IMR-90 (cell line): Measurements from ENCODE around the gene ZFPM1.

ENCODE experiments used
- CEBPB ChIP-seq: IDR thresholded peaks from 2 replicates; pipeline ENCODE4 v1.6.1; 2012; ENCODE audit warnings: low read depth, low read length, improper control_type of control experiment
- CTCF ChIP-seq: conservative IDR thresholded peaks from 2 replicates; pipeline ENCODE4 v1.5.1; 2012; ENCODE audit warnings: mild to moderate bottlenecking, low read depth, low read length, improper control_type of control experiment
- MAFK ChIP-seq: IDR thresholded peaks from 2 replicates; pipeline ENCODE4 v1.6.1; 2012; ENCODE audit warnings: low read depth, low read length, improper control_type of control experiment
- MAZ ChIP-seq: IDR thresholded peaks from 2 replicates; pipeline ENCODE4 v1.6.1; 2012; ENCODE audit warnings: low read depth, mild to moderate bottlenecking, low read length, improper control_type of control experiment, moderate library complexity, borderline replicate concordance
- MXI1 ChIP-seq: IDR thresholded peaks from 2 replicates; pipeline ENCODE4 v1.6.1; 2012; ENCODE audit warnings: low read depth, mild to moderate bottlenecking, low read length, moderate library complexity, borderline replicate concordance
- POLR2A ChIP-seq: IDR thresholded peaks from 2 replicates; pipeline ENCODE4 v1.6.1; 2012; ENCODE audit warnings: mild to moderate bottlenecking, low read depth, low read length
- RAD21 ChIP-seq: IDR thresholded peaks from 2 replicates; pipeline ENCODE4 v1.6.1; 2012; ENCODE audit warnings: low read length, improper control_type of control experiment

GRCh38 chr16:88515371-88515770 lies 62.3 kb downstream of the ZFPM1 start:
- TF ChIP-seq CTCF (no peak), MXI1 (no peak), POLR2A (no peak), CEBPB (no peak), MAFK (no peak), MAZ (no peak), RAD21 (no peak)
